ENCODE data around the gene CD9.
"Not testable (repeated sequence)": the region's sequence is repeated elsewhere in the genome, so short reads cannot be mapped to it uniquely, and the experiment has no call there.

The CD9 gene

GRCh38 chr12:6200256-6201212 is at the start of gene CD9:
Gene CD9, plus strand, starts transcription at chr12:6200400. Its CDS starts 100 bp downstream, at chr12:6200500.
- peak; percentile 75 for DNase-seq (ENCODE audit: low read depth, low spot score)

- DNase-seq (ENCODE audit: low read depth, low spot score) = no peak
Measured at GRCh38 chr12:6154730-6155459, 45.3 kb upstream of the CD9 start.

- no peak for DNase-seq (ENCODE audit: low read depth, low spot score)
Measured at GRCh38 chr12:6157482-6157881, 42.7 kb upstream of the CD9 start.

GRCh38 chr12:6158255-6158654 is 41.9 kb upstream of the CD9 start:
- no peak for DNase-seq (ENCODE audit: low read depth, low spot score)

- DNase-seq (ENCODE audit: low read depth, low spot score) = no peak
Measured at GRCh38 chr12:6158749-6159148, 41.5 kb upstream of the CD9 start.

- not testable (repeated sequence) for DNase-seq (ENCODE audit: low read depth, low spot score)
Measured at GRCh38 chr12:6159166-6160011, 40.8 kb upstream of the CD9 start.

GRCh38 chr12:6160049-6160649 is 40.1 kb upstream of the CD9 start:
- not testable (repeated sequence) for DNase-seq (ENCODE audit: low read depth, low spot score)

- no peak for DNase-seq (ENCODE audit: low read depth, low spot score)
Measured at GRCh38 chr12:6161124-6161882, 38.9 kb upstream of the CD9 start.

GRCh38 chr12:6163416-6164060 is 36.7 kb upstream of the CD9 start:
- DNase-seq (ENCODE audit: low read depth, low spot score) = no peak

GRCh38 chr12:6165395-6165794 is 34.8 kb upstream of the CD9 start:
- no peak for DNase-seq (ENCODE audit: low read depth, low spot score)

- no peak for DNase-seq (ENCODE audit: low read depth, low spot score)
Measured at GRCh38 chr12:6166808-6167207, 33.4 kb upstream of the CD9 start.

- DNase-seq (ENCODE audit: low read depth, low spot score) = peak; percentile 91
Measured at GRCh38 chr12:6167327-6168280, 32.6 kb upstream of the CD9 start.

- DNase-seq (ENCODE audit: low read depth, low spot score) = no peak
Measured at GRCh38 chr12:6171409-6172015, 28.7 kb upstream of the CD9 start.

- DNase-seq (ENCODE audit: low read depth, low spot score) = no peak
Measured at GRCh38 chr12:6172086-6172485, 28.1 kb upstream of the CD9 start.

- no peak for DNase-seq (ENCODE audit: low read depth, low spot score)
Measured at GRCh38 chr12:6172862-6173261, 27.3 kb upstream of the CD9 start.

- DNase-seq (ENCODE audit: low read depth, low spot score) = no peak
Measured at GRCh38 chr12:6177642-6178358, 22.4 kb upstream of the CD9 start.

GRCh38 chr12:6178981-6179761 is 21.0 kb upstream of the CD9 start:
- DNase-seq (ENCODE audit: low read depth, low spot score) = peak; percentile 74

All from astrocyte of the hippocampus (primary cell).